Osteoblast (primary cell): Measurements from ENCODE around the gene COQ3. TPM values are rescaled to one million over a fixed set of nuclear protein-coding genes. Genes with fewer than 3 reads are reported as not detected.
"Not testable (repeated sequence)": the region's sequence is repeated elsewhere in the genome, so short reads cannot be mapped to it uniquely, and the experiment has no call there.

ENCODE experiments used
- DNase-seq: peaks from one replicate; pipeline ENCODE4 v3.0.0; 2011; ENCODE audit warnings: low spot score, mixed read lengths; ENCODE audit not compliant: insufficient read length; ENCODE audit errors: missing footprints
- H2AFZ ChIP-seq: 2 replicates; pipeline ENCODE4 v1.6.0; 2011; ENCODE audit warnings: mild to moderate bottlenecking, low read length
- H3K27ac ChIP-seq: 2 replicates; pipeline ENCODE4 v1.5.1; 2011; ENCODE audit warnings: mild to moderate bottlenecking, low read depth, low read length, moderate library complexity
- H3K27me3 ChIP-seq: 2 replicates; pipeline ENCODE4 v1.6.0; 2012; ENCODE audit warnings: mild to moderate bottlenecking, control low read depth, inconsistent platforms, low read length, moderate library complexity; ENCODE audit not compliant: insufficient read depth
- H3K36me3 ChIP-seq: 2 replicates; pipeline ENCODE4 v1.5.1; 2011; ENCODE audit warnings: mild to moderate bottlenecking, low read length, control low read depth, moderate library complexity; ENCODE audit not compliant: insufficient read depth
- H3K4me1 ChIP-seq: 2 replicates; pipeline ENCODE4 v1.5.1; 2011; ENCODE audit warnings: mild to moderate bottlenecking, low read length, control low read depth, moderate library complexity; ENCODE audit not compliant: insufficient read depth
- H3K4me2 ChIP-seq: 2 replicates; pipeline ENCODE4 v1.6.0; 2011; ENCODE audit warnings: mild to moderate bottlenecking, low read length; ENCODE audit not compliant: insufficient read depth
- H3K4me3 ChIP-seq: fragments of 200-600 bp; sonication (generic); 3 replicates; pipeline ENCODE4 v1.5.1; 2012; ENCODE audit warnings: mild to moderate bottlenecking, low read length, inconsistent platforms; ENCODE audit not compliant: insufficient read depth
- H3K79me2 ChIP-seq: 2 replicates; pipeline ENCODE4 v1.6.0; 2012; ENCODE audit warnings: mild to moderate bottlenecking, low read length, control low read depth, inconsistent platforms; ENCODE audit not compliant: insufficient read depth
- H3K9me3 ChIP-seq: 2 replicates; pipeline ENCODE4 v1.5.1; 2011; ENCODE audit warnings: low read depth, low read length, control low read depth
- H4K20me1 ChIP-seq: 2 replicates; pipeline ENCODE4 v1.6.0; 2012; ENCODE audit warnings: mild to moderate bottlenecking, low read length, control low read depth; ENCODE audit not compliant: insufficient read depth
- CTCF ChIP-seq: IDR thresholded peaks from 2 replicates; pipeline ENCODE4 v1.5.1; 2011; ENCODE audit warnings: mild to moderate bottlenecking, low read depth, low read length, moderate library complexity; ENCODE audit errors: extremely low read depth
- total RNA-seq: library from RNA; depleted of rRNA; stranded (reverse); fragments of >200 nt; gene quantifications from 2 replicates; pipeline ENCODE4 v1.2.3, GENCODE V29; 2012

Gene COQ3
- total RNA-seq, 1 donor = 2.5 TPM

- no peaks in the 10 kb centered on the region for H3K4me1 ChIP-seq
- H2AFZ ChIP-seq = peak overlapping the region; percentile 81
- H3K27ac ChIP-seq = no peak overlapping the region
- peak; percentile 32 for DNase-seq
- no peaks in the 10 kb centered on the region for H3K36me3 ChIP-seq
- TF ChIP-seq CTCF = no peak
- no peak overlapping the region for H3K4me3 ChIP-seq
- H4K20me1 ChIP-seq = no peaks in the 10 kb centered on the region
- H3K4me2 ChIP-seq = no peak overlapping the region
- no peaks in the 10 kb centered on the region for H3K9me3 ChIP-seq
- no peaks in the 10 kb centered on the region for H3K27me3 ChIP-seq
- H3K79me2 ChIP-seq = no peaks in the 10 kb centered on the region
Measured at GRCh38 chr6:99341862-99342455, 52.0 kb downstream of the COQ3 start.

GRCh38 chr6:99338188-99338587 is 55.8 kb downstream of the COQ3 start:
- TF ChIP-seq CTCF = no peak
- H4K20me1 ChIP-seq = no peaks in the 10 kb centered on the region
- DNase-seq = no peak
- H3K27ac ChIP-seq = no peak overlapping the region
- H2AFZ ChIP-seq = no peak overlapping the region
- H3K27me3 ChIP-seq = no peaks in the 10 kb centered on the region
- H3K9me3 ChIP-seq = no peaks in the 10 kb centered on the region
- H3K79me2 ChIP-seq = no peaks in the 10 kb centered on the region
- no peak overlapping the region for H3K4me2 ChIP-seq
- no peaks in the 10 kb centered on the region for H3K36me3 ChIP-seq
- no peaks in the 10 kb centered on the region for H3K4me1 ChIP-seq
- H3K4me3 ChIP-seq = no peak overlapping the region

- H2AFZ ChIP-seq, H3K36me3 ChIP-seq, H4K20me1 ChIP-seq, H3K27ac ChIP-seq, H3K9me3 ChIP-seq, H3K79me2 ChIP-seq, H3K4me2 ChIP-seq, H3K4me3 ChIP-seq, H3K4me1 ChIP-seq, DNase-seq, H3K27me3 ChIP-seq: not testable (repeated sequence)
Measured at GRCh38 chr6:99335298-99335697, 58.7 kb downstream of the COQ3 start.

- Histone ChIP-seq H3K27ac (no peak overlapping the region), H3K79me2 (no peaks in the 10 kb centered on the region), H2AFZ (peak overlapping the region; percentile 19), H3K4me2 (no peak overlapping the region), H4K20me1 (no peaks in the 10 kb centered on the region), H3K9me3 (no peaks in the 10 kb centered on the region), H3K4me3 (no peak overlapping the region), H3K27me3 (no peaks in the 10 kb centered on the region), H3K4me1 (no peaks in the 10 kb centered on the region), H3K36me3 (no peaks in the 10 kb centered on the region)
- DNase-seq = peak; percentile 88
- peak; percentile 69 for TF ChIP-seq CTCF
Measured at GRCh38 chr6:99334526-99335127, 59.4 kb downstream of the COQ3 start.
